Measurements from ENCODE around the gene PAAF1. TPM values are rescaled to one million over a fixed set of nuclear protein-coding genes. Genes with fewer than 3 reads are reported as not detected.

The PAAF1 gene
- total and polyA plus RNA-seq, 8 donors = 8.0 to 15.9 (median 11.4) TPM

- Histone ChIP-seq H3K4me3 (no peak overlapping the region), H3K27me3 (no peaks in the 10 kb centered on the region), H3K4me1 (no peaks in the 10 kb centered on the region), H3K9me3 (no peaks in the 10 kb centered on the region), H3K27ac (no peak overlapping the region), H3K36me3 (peaks cover 0 to 3% (median 0%) of the 10 kb centered on the region in 3 donors)
- FAIRE-seq (no peak), ATAC-seq (peak in 1 of 4 donors; percentile 73), DNase-seq (no peak)
- TF ChIP-seq, protein P1, sequence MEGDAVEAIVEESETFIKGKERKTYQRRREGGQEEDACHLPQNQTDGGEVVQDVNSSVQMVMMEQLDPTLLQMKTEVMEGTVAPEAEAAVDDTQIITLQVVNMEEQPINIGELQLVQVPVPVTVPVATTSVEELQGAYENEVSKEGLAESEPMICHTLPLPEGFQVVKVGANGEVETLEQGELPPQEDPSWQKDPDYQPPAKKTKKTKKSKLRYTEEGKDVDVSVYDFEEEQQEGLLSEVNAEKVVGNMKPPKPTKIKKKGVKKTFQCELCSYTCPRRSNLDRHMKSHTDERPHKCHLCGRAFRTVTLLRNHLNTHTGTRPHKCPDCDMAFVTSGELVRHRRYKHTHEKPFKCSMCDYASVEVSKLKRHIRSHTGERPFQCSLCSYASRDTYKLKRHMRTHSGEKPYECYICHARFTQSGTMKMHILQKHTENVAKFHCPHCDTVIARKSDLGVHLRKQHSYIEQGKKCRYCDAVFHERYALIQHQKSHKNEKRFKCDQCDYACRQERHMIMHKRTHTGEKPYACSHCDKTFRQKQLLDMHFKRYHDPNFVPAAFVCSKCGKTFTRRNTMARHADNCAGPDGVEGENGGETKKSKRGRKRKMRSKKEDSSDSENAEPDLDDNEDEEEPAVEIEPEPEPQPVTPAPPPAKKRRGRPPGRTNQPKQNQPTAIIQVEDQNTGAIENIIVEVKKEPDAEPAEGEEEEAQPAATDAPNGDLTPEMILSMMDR (IDR thresholded peaks at IDR 0.05) = no peak
- intact Hi-C loops (cut with DNase I) = no loop called here
Observed at GRCh38 chr11:73839123-73839457, 37.7 kb upstream of the PAAF1 start.

DNA sequence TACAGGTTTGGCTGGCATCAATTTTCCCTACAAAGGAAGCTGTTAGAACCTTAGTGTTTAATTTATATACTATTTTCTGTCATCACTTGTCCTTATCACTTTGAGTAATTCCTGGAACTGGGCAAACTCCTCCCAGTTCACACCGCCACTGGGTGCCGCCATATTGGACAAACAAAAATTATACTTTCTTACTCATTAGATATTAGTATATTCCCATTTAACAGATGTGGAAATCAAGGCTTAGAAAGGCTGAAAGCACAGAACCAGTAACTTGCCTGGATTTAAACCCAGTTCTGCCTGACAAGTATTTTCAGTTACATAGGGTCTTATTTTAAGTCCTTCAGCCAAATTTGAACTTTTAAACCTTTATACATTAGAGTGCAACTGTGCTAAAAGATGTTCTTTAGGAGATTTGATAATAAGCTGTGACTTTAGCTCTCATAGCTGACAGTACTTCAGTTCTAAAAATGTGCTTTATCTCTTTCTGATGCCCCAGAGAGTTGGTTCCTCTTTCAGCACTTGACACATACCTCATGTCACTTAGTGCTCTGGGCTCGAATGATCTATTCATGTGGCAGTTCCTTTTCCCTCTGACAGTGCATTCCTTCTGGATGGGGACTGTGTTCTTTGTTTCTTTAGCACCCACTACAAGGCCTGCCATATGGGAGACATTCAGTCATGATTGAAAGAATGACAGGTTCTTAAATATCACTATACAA is 25.6 kb upstream of the PAAF1 start:
- Histone ChIP-seq H3K27me3 (no peaks in the 10 kb centered on the region), H3K27ac (no peak overlapping the region), H3K4me1 (no peaks in the 10 kb centered on the region), H3K4me3 (no peak overlapping the region), H3K9me3 (no peaks in the 10 kb centered on the region), H3K36me3 (no peaks in the 10 kb centered on the region)
- ATAC-seq (no peak), FAIRE-seq (no peak), DNase-seq (no peak)
- 96 to 98% methylated on average over 3 of the region's 3 CpGs for WGBS, 2 donors
- intact Hi-C loops (cut with DNase I) = no loop called here
- TF ChIP-seq, protein P1 (IDR thresholded peaks at IDR 0.05) = no peak

GRCh38 chr11:73852049-73852448 is 24.8 kb upstream of the PAAF1 start:
- H3K9me3 ChIP-seq = no peaks in the 10 kb centered on the region
- H3K27me3 ChIP-seq = no peaks in the 10 kb centered on the region
- ATAC-seq = no peak
- H3K36me3 ChIP-seq = no peaks in the 10 kb centered on the region
- WGBS, 2 donors = 96% methylated on average over 3 of the region's 3 CpGs
- no peak overlapping the region for H3K27ac ChIP-seq
- no peak for FAIRE-seq
- DNase-seq = no peak
- no peaks in the 10 kb centered on the region for H3K4me1 ChIP-seq
- H3K4me3 ChIP-seq = no peak overlapping the region
- TF ChIP-seq, protein P1 (IDR thresholded peaks at IDR 0.05) = no peak
- intact Hi-C loops (cut with DNase I) = no loop called here

- no peaks in the 10 kb centered on the region for H3K9me3 ChIP-seq
- H3K27ac ChIP-seq = no peak overlapping the region
- 85 to 96% methylated on average over 1 of the region's 1 CpG for WGBS, 2 donors
- no peak for FAIRE-seq
- TF ChIP-seq, protein P1 (IDR thresholded peaks at IDR 0.05) = no peak
- H3K27me3 ChIP-seq = no peaks in the 10 kb centered on the region
- no peaks in the 10 kb centered on the region for H3K36me3 ChIP-seq
- no peak for ATAC-seq
- intact Hi-C loops (cut with DNase I) = no loop called here
- H3K4me3 ChIP-seq = no peak overlapping the region
- H3K4me1 ChIP-seq = no peaks in the 10 kb centered on the region
- no peak for DNase-seq
Observed at GRCh38 chr11:73854680-73855079, 22.1 kb upstream of the PAAF1 start.

- H3K4me3 ChIP-seq = no peak overlapping the region
- ATAC-seq (no peak), DNase-seq (no peak), FAIRE-seq (no peak)
- TF ChIP-seq, protein P1 (IDR thresholded peaks at IDR 0.05) = no peak
- WGBS, 2 donors = 65 to 71% methylated on average over 1 of the region's 1 CpG
- H3K27me3 ChIP-seq = no peaks in the 10 kb centered on the region
- H3K4me1 ChIP-seq = no peaks in the 10 kb centered on the region
- H3K36me3 ChIP-seq = no peaks in the 10 kb centered on the region
- no peak overlapping the region for H3K27ac ChIP-seq
- intact Hi-C loops (cut with DNase I) = no loop called here
- no peaks in the 10 kb centered on the region for H3K9me3 ChIP-seq
Observed at GRCh38 chr11:73856031-73856567, 20.7 kb upstream of the PAAF1 start.
